A549 (cell line): ENCODE measurements around the gene TAF4.

Source experiments
- EP300 ChIP-seq, 2 experiments: fragments of >200 bp; sonication (Bioruptor Twin); formaldehyde crosslinking; IDR thresholded peaks; 2 replicates in 1 of 2; 3 replicates in 1 of 2; pipeline ENCODE4 v1.6.1; 2016 to 2017
- POLR2A ChIP-seq: IDR thresholded peaks from 2 replicates; pipeline ENCODE4 v1.6.1; 2012; ENCODE audit warnings: mild to moderate bottlenecking, low read length
- ZFP36 ChIP-seq: fragments of 450-650 bp; IDR thresholded peaks from 2 replicates; pipeline ENCODE4 v1.6.1; 2014; ENCODE audit warnings: borderline replicate concordance; ENCODE audit not compliant: partially characterized antibody
- TF ChIP-seq, protein P1 (sequence below): fragments of >200 bp; sonication (Bioruptor Twin); formaldehyde crosslinking; IDR thresholded peaks from 3 replicates; pipeline ENCODE4 v1.5.1; 2016

GRCh38 chr20:62025832-62026563 is 39.7 kb downstream of the TAF4 start:
- TF ChIP-seq, protein P1, sequence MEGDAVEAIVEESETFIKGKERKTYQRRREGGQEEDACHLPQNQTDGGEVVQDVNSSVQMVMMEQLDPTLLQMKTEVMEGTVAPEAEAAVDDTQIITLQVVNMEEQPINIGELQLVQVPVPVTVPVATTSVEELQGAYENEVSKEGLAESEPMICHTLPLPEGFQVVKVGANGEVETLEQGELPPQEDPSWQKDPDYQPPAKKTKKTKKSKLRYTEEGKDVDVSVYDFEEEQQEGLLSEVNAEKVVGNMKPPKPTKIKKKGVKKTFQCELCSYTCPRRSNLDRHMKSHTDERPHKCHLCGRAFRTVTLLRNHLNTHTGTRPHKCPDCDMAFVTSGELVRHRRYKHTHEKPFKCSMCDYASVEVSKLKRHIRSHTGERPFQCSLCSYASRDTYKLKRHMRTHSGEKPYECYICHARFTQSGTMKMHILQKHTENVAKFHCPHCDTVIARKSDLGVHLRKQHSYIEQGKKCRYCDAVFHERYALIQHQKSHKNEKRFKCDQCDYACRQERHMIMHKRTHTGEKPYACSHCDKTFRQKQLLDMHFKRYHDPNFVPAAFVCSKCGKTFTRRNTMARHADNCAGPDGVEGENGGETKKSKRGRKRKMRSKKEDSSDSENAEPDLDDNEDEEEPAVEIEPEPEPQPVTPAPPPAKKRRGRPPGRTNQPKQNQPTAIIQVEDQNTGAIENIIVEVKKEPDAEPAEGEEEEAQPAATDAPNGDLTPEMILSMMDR, result no peak
- TF ChIP-seq ZFP36 (no peak), POLR2A (no peak), EP300 (IDR thresholded peaks at IDR 0.05) (no peak)
